ENCODE results near the gene MEGF11. TPM values are rescaled to one million over a fixed set of nuclear protein-coding genes. Genes with fewer than 3 reads are reported as not detected.
A peak's percentile ranks its signal among the peaks of the same experiment; 100 is the strongest.

The MEGF11 gene
- total RNA-seq, 1 experiment from 2014 or later: not detected

DNA sequence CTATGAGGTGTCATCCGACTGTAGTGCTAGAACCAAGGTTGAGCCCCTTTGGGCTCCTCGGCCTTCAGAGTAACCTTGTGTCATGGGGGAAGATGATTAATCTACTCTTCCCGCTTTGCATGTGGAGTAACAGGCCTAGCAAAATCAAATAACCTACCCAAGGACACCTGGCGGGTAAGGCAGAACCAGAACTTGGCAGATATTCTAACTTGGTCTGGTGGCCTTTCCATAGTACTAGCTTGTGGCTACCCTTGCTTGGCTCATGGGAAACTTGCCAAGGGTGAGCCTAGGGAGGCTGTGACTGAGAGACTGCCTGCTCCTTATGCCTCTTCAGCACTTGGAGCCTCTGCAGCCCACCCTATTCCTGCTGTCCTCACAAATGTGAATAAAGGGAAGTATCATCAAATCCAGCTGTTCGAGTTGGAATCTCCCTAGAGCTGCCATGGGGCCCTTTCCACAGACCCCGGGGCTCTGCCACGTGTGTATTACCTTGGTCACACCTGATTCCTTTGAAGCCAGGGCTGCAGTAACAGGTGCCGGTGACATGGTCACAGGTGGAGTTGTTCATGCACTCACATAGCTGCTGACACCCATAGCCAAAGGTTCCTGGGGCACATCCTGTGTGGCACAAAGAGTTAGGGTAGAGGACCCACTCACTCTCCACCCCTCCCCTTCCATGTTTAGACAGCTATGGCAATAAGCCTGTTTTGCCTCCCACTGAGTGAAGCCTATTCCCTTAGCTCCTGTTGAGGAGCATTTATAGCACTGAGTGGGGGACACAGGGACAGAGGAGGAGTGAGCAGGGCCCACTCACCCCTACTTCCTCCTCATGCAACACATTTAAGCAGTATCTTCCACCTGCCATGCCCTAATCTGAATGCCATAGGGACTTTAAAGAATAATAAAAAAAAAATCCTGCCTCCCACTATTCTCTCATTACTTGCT lies 338.3 kb downstream of the MEGF11 start:
- Histone ChIP-seq H2AFZ (ENCODE audit: low read length) (no peak overlapping the region), H3K27ac (ENCODE audit: low read length) (peak overlapping the region; percentile 72), H3K9ac (ENCODE audit: low read length) (peak overlapping the region; percentile 23), H3K9me2 (replicated peaks; ENCODE audit: insufficient read depth, low read length) (no peaks in the 10 kb centered on the region), H3K9me3 (ENCODE audit: low read length) (no peaks in the 10 kb centered on the region), H3K79me2 (ENCODE audit: low read length) (no peaks in the 10 kb centered on the region), H3K27me3 (ENCODE audit: low read length) (no peaks in the 10 kb centered on the region), H3K4me2 (ENCODE audit: low read depth, low read length, poor library complexity, severe bottlenecking) (peak overlapping the region; percentile 49), H3K4me1 (ENCODE audit: low read length) (peaks cover 57% of the 10 kb centered on the region), H3K4me3 (ENCODE audit: low read length) (no peak overlapping the region; the same call in 1 of the 2 replicates), H4K20me1 (ENCODE audit: insufficient read depth, low read depth, low read length) (no peaks in the 10 kb centered on the region), H3K36me3 (ENCODE audit: insufficient read depth, low read length) (no peaks in the 10 kb centered on the region)
- DNase-seq: peak; percentile 72

DNA sequence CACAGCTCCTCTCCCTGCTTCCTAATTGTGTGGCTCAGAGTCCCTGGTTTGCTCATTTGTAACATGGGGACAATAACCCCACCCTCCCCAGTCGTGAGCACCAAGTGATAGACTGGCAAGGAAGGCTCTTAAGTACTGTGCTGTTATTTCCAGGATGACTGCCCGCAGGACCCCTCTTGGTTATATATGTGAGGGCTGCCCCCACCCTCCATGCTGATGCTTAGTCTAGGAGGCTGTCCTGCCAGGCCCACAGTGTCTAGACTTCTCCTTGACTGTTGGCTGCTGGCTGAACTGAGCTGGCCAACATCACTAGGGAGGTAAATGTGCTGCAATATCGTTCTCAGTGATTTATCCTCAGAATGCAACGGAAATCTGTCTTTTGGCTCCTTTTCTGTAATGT lies 339.2 kb downstream of the MEGF11 start:
- Histone ChIP-seq H3K27ac (ENCODE audit: low read length) (peak overlapping the region; percentile 72), H3K27me3 (ENCODE audit: low read length) (no peaks in the 10 kb centered on the region), H3K9ac (ENCODE audit: low read length) (peak overlapping the region; percentile 23), H3K36me3 (ENCODE audit: insufficient read depth, low read length) (no peaks in the 10 kb centered on the region), H3K9me3 (ENCODE audit: low read length) (no peaks in the 10 kb centered on the region), H3K9me2 (replicated peaks; ENCODE audit: insufficient read depth, low read length) (no peaks in the 10 kb centered on the region), H3K4me1 (ENCODE audit: low read length) (peaks cover 53% of the 10 kb centered on the region), H2AFZ (ENCODE audit: low read length) (no peak overlapping the region), H3K79me2 (ENCODE audit: low read length) (no peaks in the 10 kb centered on the region), H4K20me1 (ENCODE audit: insufficient read depth, low read depth, low read length) (no peaks in the 10 kb centered on the region), H3K4me3 (ENCODE audit: low read length) (no peak overlapping the region), H3K4me2 (ENCODE audit: low read depth, low read length, poor library complexity, severe bottlenecking) (peak overlapping the region; percentile 49)
- DNase-seq: no peak

DNA sequence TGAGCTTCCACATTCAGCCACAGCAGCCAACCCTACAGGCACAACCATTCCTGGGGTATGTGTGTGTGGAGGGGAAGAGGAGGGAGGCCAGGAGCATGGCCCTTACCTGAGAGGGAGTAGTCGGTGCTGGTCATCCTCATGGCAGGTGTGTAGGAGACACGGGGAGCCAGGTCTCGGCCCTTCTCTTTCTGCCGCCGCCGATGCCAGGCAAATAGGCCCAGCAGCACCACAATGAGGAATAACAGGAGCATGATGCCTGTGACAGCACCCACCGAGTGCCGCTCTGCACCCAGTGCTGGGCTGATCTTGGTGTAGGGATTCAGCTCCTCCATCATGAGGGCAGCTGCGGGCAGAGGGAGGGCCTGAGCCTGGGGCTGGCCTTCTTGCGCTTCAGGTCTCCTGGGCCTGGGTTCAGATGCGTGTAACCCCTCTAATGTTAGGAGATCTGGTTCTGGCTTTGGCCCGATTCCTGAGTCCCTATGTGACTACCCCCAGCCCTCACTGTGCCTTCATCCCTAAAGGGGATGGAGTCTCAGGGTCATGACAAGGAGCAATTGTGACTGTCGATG lies 339.8 kb downstream of the MEGF11 start:
- Histone ChIP-seq H3K9ac (ENCODE audit: low read length) (no peak overlapping the region), H3K79me2 (ENCODE audit: low read length) (no peaks in the 10 kb centered on the region), H3K9me2 (replicated peaks; ENCODE audit: insufficient read depth, low read length) (no peaks in the 10 kb centered on the region), H3K36me3 (ENCODE audit: insufficient read depth, low read length) (no peaks in the 10 kb centered on the region), H3K4me3 (ENCODE audit: low read length) (no peak overlapping the region), H3K4me1 (ENCODE audit: low read length) (peaks cover 49% of the 10 kb centered on the region), H3K4me2 (ENCODE audit: low read depth, low read length, poor library complexity, severe bottlenecking) (no peak overlapping the region), H4K20me1 (ENCODE audit: insufficient read depth, low read depth, low read length) (no peaks in the 10 kb centered on the region), H3K9me3 (ENCODE audit: low read length) (no peaks in the 10 kb centered on the region), H3K27ac (ENCODE audit: low read length) (peak overlapping the region; percentile 72), H2AFZ (ENCODE audit: low read length) (no peak overlapping the region), H3K27me3 (ENCODE audit: low read length) (no peaks in the 10 kb centered on the region)
- no peak for DNase-seq

DNA sequence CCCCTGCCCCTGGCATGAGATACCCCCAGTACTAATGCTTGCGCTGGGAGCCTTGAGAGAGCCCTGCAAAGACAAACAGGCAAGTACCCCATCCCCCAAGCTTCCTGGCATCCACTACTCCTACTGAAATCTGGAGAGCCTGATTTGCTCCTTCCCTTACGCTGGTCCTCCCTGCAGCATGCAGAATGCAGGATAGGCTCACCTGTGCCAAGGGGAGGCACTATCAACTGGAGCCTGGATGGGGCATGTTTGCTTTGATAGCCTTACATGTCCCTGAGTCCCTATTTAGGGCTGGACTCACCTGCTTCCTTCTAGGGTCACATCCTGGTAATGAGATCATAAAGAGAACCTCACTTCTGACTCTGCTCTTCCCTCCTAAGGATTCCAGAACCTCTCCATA lies 341.3 kb downstream of the MEGF11 start:
- Histone ChIP-seq H3K9me2 (replicated peaks; ENCODE audit: insufficient read depth, low read length) (no peaks in the 10 kb centered on the region), H3K9ac (ENCODE audit: low read length) (no peak overlapping the region), H4K20me1 (ENCODE audit: insufficient read depth, low read depth, low read length) (no peaks in the 10 kb centered on the region), H3K27ac (ENCODE audit: low read length) (no peak overlapping the region), H3K9me3 (ENCODE audit: low read length) (no peaks in the 10 kb centered on the region), H2AFZ (ENCODE audit: low read length) (no peak overlapping the region), H3K4me1 (ENCODE audit: low read length) (peaks cover 49% of the 10 kb centered on the region), H3K27me3 (ENCODE audit: low read length) (no peaks in the 10 kb centered on the region), H3K79me2 (ENCODE audit: low read length) (no peaks in the 10 kb centered on the region), H3K4me3 (ENCODE audit: low read length) (no peak overlapping the region), H3K4me2 (ENCODE audit: low read depth, low read length, poor library complexity, severe bottlenecking) (no peak overlapping the region), H3K36me3 (ENCODE audit: insufficient read depth, low read length) (no peaks in the 10 kb centered on the region)
- no peak for DNase-seq

DNA sequence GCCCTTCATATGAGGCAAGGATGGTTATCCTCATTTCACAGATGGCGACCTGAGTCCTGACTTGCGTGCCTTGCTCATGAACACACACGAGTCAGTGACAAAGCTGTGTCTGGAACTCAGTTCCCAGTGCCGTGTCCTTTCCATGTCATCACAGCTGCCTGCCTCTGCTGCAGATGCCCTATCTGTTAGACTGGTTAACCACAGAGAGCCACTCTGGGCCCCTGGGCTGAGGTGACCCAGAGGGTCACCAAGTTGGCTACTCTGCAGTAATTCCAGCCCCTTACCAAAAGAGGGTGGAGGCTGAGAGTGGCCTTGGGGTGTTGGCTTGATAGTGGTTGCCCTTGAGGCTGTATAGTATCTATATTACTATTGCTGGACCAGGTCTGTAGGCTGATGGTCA lies 343.2 kb downstream of the MEGF11 start:
- Histone ChIP-seq H3K27ac (ENCODE audit: low read length) (no peak overlapping the region), H3K4me2 (ENCODE audit: low read depth, low read length, poor library complexity, severe bottlenecking) (no peak overlapping the region), H3K36me3 (ENCODE audit: insufficient read depth, low read length) (peaks cover 7% of the 10 kb centered on the region; the same call in 1 of the 2 replicates), H3K9me2 (replicated peaks; ENCODE audit: insufficient read depth, low read length) (no peaks in the 10 kb centered on the region), H3K79me2 (ENCODE audit: low read length) (no peaks in the 10 kb centered on the region), H2AFZ (ENCODE audit: low read length) (no peak overlapping the region), H3K4me3 (ENCODE audit: low read length) (no peak overlapping the region), H3K4me1 (ENCODE audit: low read length) (peaks cover 30% of the 10 kb centered on the region), H3K27me3 (ENCODE audit: low read length) (no peaks in the 10 kb centered on the region), H4K20me1 (ENCODE audit: insufficient read depth, low read depth, low read length) (no peaks in the 10 kb centered on the region), H3K9ac (ENCODE audit: low read length) (no peak overlapping the region), H3K9me3 (ENCODE audit: low read length) (no peaks in the 10 kb centered on the region)
- no peak for DNase-seq

DNA sequence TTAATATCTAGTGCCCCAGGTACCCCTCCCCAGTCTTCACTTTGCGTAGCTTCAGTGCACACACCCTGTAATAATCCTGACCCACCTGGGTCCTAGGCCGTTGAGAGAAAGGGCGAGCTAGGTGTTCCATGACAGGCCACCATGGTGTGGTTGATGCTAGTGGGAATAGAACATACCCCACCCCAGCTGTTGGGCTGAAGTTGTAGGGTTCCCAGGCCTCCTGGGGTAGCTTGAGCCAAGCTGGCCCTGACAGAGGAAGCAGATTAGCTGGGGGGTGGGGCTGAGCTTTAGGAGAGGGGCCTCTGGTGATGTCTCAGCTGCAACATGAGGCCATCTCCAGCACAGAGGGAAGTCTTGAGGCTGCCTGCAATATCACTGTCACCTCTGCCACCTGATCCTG lies 343.7 kb downstream of the MEGF11 start:
- no peaks in the 10 kb centered on the region for H4K20me1 ChIP-seq (ENCODE audit: insufficient read depth, low read depth, low read length)
- no peak overlapping the region for H3K4me3 ChIP-seq (ENCODE audit: low read length)

DNA sequence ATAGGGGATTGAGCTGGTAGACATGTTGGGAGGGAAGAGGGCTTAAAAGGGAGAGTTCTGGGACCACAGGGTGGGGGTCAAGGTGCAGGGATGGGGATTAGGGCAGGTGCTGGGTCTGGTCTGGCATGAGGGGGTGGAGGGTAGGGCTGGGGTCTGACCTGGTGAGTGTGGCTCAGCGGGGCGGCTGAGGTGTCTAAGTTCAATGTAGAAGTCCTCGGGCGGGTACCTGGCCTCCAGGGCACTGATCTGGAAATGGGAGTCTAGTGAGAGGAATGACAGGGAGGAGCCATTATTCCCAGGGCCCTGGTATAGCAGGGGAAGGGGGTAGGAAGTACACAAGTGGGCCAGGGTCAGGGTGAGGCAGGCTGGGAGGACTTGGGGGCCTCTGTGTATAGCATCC lies 344.7 kb downstream of the MEGF11 start:
- Histone ChIP-seq H2AFZ (ENCODE audit: low read length) (no peak overlapping the region), H4K20me1 (ENCODE audit: insufficient read depth, low read depth, low read length) (no peaks in the 10 kb centered on the region), H3K4me2 (ENCODE audit: low read depth, low read length, poor library complexity, severe bottlenecking) (no peak overlapping the region), H3K9me3 (ENCODE audit: low read length) (no peaks in the 10 kb centered on the region), H3K36me3 (ENCODE audit: insufficient read depth, low read length) (peaks cover 7% of the 10 kb centered on the region; the same call in 1 of the 2 replicates), H3K4me3 (ENCODE audit: low read length) (no peak overlapping the region), H3K27me3 (ENCODE audit: low read length) (no peaks in the 10 kb centered on the region), H3K9me2 (replicated peaks; ENCODE audit: insufficient read depth, low read length) (no peaks in the 10 kb centered on the region), H3K9ac (ENCODE audit: low read length) (no peak overlapping the region), H3K4me1 (ENCODE audit: low read length) (peaks cover 29% of the 10 kb centered on the region), H3K79me2 (ENCODE audit: low read length) (no peaks in the 10 kb centered on the region), H3K27ac (ENCODE audit: low read length) (no peak overlapping the region)
- DNase-seq: no peak

More for the DNA sequence above, 343.7 kb downstream of the MEGF11 start:
- H3K9me2 ChIP-seq (replicated peaks; ENCODE audit: insufficient read depth, low read length): no peaks in the 10 kb centered on the region
- H3K27ac ChIP-seq (ENCODE audit: low read length): no peak overlapping the region
- DNase-seq: no peak
- no peaks in the 10 kb centered on the region for H3K79me2 ChIP-seq (ENCODE audit: low read length)
- no peak overlapping the region for H3K9ac ChIP-seq (ENCODE audit: low read length)
- H2AFZ ChIP-seq (ENCODE audit: low read length): no peak overlapping the region
- no peaks in the 10 kb centered on the region for H3K9me3 ChIP-seq (ENCODE audit: low read length)
- peaks cover 7% of the 10 kb centered on the region; the same call in 1 of the 2 replicates for H3K36me3 ChIP-seq (ENCODE audit: insufficient read depth, low read length)
- H3K27me3 ChIP-seq (ENCODE audit: low read length): no peaks in the 10 kb centered on the region
- no peak overlapping the region for H3K4me2 ChIP-seq (ENCODE audit: low read depth, low read length, poor library complexity, severe bottlenecking)
- H3K4me1 ChIP-seq (ENCODE audit: low read length): peaks cover 29% of the 10 kb centered on the region

DNA sequence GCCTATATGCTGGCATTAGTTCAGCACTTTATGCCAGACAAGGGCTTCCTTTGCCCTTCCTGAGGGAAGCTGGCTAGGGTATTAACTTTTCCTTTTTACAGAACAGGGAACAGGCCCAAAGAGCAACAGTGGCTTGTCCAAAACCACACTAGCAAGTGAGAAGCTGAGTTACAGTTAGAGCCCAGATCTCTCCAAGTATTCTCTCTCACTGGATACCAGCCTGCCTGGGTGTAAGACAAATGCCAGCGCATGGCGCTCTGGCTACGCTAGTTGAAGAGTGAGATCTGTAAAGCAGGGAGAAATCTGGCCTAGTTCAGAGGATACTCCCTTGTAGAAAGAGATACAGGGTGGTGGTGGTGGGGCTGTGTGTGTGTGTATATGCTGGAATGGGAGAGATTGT lies 345.9 kb downstream of the MEGF11 start:
- Histone ChIP-seq H3K79me2 (ENCODE audit: low read length) (no peaks in the 10 kb centered on the region), H3K9me3 (ENCODE audit: low read length) (no peaks in the 10 kb centered on the region), H4K20me1 (ENCODE audit: insufficient read depth, low read depth, low read length) (no peaks in the 10 kb centered on the region), H3K9me2 (replicated peaks; ENCODE audit: insufficient read depth, low read length) (no peaks in the 10 kb centered on the region), H3K27ac (ENCODE audit: low read length) (no peak overlapping the region), H3K27me3 (ENCODE audit: low read length) (no peaks in the 10 kb centered on the region), H3K36me3 (ENCODE audit: insufficient read depth, low read length) (peaks cover 7% of the 10 kb centered on the region; the same call in 1 of the 2 replicates), H3K4me3 (ENCODE audit: low read length) (no peak overlapping the region), H3K4me2 (ENCODE audit: low read depth, low read length, poor library complexity, severe bottlenecking) (no peak overlapping the region), H2AFZ (ENCODE audit: low read length) (no peak overlapping the region), H3K9ac (ENCODE audit: low read length) (no peak overlapping the region), H3K4me1 (ENCODE audit: low read length) (peaks cover 32% of the 10 kb centered on the region)
- no peak for DNase-seq

Data from Karpas-422 (cell line).